Measurements from ENCODE around the gene C16orf46. TPM values are rescaled to one million over a fixed set of nuclear protein-coding genes. Genes with fewer than 3 reads are reported as not detected.

C16orf46 gene
- total and polyA plus RNA-seq, 2 experiments from 2014 or later, result 0.59 to 1.4 TPM

- H4K20me1 ChIP-seq (replicated peaks; ENCODE audit: insufficient read depth), result peaks cover 24% of the 10 kb centered on the region
- H3K36me3 ChIP-seq (ENCODE audit: insufficient read depth), result peaks cover 15% of the 10 kb centered on the region
- no peak for ATAC-seq
- TF ChIP-seq, protein P1, sequence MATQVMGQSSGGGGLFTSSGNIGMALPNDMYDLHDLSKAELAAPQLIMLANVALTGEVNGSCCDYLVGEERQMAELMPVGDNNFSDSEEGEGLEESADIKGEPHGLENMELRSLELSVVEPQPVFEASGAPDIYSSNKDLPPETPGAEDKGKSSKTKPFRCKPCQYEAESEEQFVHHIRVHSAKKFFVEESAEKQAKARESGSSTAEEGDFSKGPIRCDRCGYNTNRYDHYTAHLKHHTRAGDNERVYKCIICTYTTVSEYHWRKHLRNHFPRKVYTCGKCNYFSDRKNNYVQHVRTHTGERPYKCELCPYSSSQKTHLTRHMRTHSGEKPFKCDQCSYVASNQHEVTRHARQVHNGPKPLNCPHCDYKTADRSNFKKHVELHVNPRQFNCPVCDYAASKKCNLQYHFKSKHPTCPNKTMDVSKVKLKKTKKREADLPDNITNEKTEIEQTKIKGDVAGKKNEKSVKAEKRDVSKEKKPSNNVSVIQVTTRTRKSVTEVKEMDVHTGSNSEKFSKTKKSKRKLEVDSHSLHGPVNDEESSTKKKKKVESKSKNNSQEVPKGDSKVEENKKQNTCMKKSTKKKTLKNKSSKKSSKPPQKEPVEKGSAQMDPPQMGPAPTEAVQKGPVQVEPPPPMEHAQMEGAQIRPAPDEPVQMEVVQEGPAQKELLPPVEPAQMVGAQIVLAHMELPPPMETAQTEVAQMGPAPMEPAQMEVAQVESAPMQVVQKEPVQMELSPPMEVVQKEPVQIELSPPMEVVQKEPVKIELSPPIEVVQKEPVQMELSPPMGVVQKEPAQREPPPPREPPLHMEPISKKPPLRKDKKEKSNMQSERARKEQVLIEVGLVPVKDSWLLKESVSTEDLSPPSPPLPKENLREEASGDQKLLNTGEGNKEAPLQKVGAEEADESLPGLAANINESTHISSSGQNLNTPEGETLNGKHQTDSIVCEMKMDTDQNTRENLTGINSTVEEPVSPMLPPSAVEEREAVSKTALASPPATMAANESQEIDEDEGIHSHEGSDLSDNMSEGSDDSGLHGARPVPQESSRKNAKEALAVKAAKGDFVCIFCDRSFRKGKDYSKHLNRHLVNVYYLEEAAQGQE (IDR thresholded peaks at IDR 0.05; ENCODE audit: unreplicated experiment), result no peak
- TF ChIP-seq EZH2 (IDR thresholded peaks at IDR 0.05; ENCODE audit: low read depth, unreplicated experiment), result no peak
- H3K4me3 ChIP-seq, result peak overlapping the region; percentile 96
- H3K36me3 Mint-ChIP-seq (ENCODE audit: low read depth), result peaks cover 48% of the 10 kb centered on the region
- H3K4me2 ChIP-seq, result peak overlapping the region; percentile 100
- no peak for DNase-seq (ENCODE audit: low spot score)
- peaks cover 12% of the 10 kb centered on the region; the same call in 2 of the 3 replicates for H3K9me3 Mint-ChIP-seq
- peaks cover 6% of the 10 kb centered on the region for H3K27me3 Mint-ChIP-seq (ENCODE audit: insufficient read depth, low read depth, poor library complexity)
- H2AFZ ChIP-seq, result 0 out of 2 replicates have a peak overlapping the region, but pooled peaks have one; percentile 29
- peak overlapping the region; percentile 90 for H3K4me3 Mint-ChIP-seq
- H3K27me3 ChIP-seq (ENCODE audit: insufficient read depth), result no peaks in the 10 kb centered on the region
- H3K4me1 ChIP-seq (ENCODE audit: insufficient read depth), result peaks cover 9% of the 10 kb centered on the region
- H3K27ac Mint-ChIP-seq, result peak overlapping the region; percentile 91
- H3K4me1 Mint-ChIP-seq, result peaks cover 11% of the 10 kb centered on the region
- no peaks in the 10 kb centered on the region for H3F3A ChIP-seq (replicated peaks; ENCODE audit: low read depth)
- H3K79me2 ChIP-seq (replicated peaks; ENCODE audit: insufficient read depth), result peaks cover 46% of the 10 kb centered on the region
- 0 out of 2 replicates have a peak, but pooled peaks cover 4% of the 10 kb centered on the region for H3K9me2 ChIP-seq (ENCODE audit: insufficient read depth)
- H3K27ac ChIP-seq (ENCODE audit: low read depth), result no peak overlapping the region
These were observed 40.2 kb downstream of the C16orf46 start for GRCh38 chr16:81036751-81037350.

DNA sequence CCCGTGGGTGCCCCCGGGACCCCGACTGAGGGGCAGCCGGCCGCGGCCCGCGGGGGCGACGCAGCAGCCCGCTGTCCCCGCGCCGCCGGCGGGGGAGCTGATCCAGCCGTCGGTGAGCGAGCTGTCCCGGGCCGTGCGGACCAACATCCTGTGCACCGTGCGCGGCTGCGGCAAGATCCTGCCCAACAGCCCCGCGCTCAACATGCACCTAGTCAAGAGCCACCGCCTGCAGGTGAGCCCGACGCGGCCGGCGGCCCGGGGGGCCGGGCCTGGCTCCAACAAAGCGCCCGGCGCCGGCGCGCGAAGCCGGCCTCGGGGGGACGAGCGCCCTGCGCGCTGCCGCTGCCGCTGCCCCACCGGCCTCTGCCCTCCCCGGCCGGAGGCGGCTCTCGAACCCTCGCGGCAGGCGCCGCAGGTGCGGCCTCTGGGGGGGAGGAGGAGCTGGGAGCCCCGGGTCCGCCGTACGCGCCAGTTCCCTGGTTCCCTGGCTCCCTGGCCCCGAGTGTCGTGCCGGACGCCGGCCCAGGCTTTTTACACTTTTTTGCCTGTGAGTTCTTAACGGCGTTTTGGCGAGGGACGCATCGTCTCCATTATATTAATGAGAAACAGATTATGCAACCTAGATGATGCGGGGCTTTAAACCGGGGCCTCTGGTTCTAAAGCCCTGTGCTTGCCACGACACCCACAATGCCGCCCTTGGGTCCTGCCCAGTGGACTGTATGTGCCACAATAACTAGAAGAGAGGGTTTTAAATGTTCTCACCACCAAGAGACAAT, 40.9 kb downstream of the C16orf46 start:
- Histone ChIP-seq H3K4me2 (peak overlapping the region; percentile 100), H3K4me1 (ENCODE audit: insufficient read depth) (peaks cover 9% of the 10 kb centered on the region), H3K9me2 (ENCODE audit: insufficient read depth) (0 out of 2 replicates have a peak, but pooled peaks cover 4% of the 10 kb centered on the region), H3K79me2 (replicated peaks; ENCODE audit: insufficient read depth) (peaks cover 46% of the 10 kb centered on the region), H2AFZ (0 out of 2 replicates have a peak overlapping the region, but pooled peaks have one; percentile 29), H3K36me3 (ENCODE audit: insufficient read depth) (peaks cover 8% of the 10 kb centered on the region), H3F3A (replicated peaks; ENCODE audit: low read depth) (no peaks in the 10 kb centered on the region), H4K20me1 (replicated peaks; ENCODE audit: insufficient read depth) (peaks cover 24% of the 10 kb centered on the region), H3K4me3 (peak overlapping the region; percentile 96), H3K27ac (ENCODE audit: low read depth) (0 out of 2 replicates have a peak overlapping the region, but pooled peaks have one; percentile 45), H3K27me3 (ENCODE audit: insufficient read depth) (no peaks in the 10 kb centered on the region)
- Mint-ChIP-seq H3K36me3 (ENCODE audit: low read depth) (peaks cover 46% of the 10 kb centered on the region), H3K27ac (peak overlapping the region; percentile 91), H3K27me3 (ENCODE audit: insufficient read depth, low read depth, poor library complexity) (peaks cover 6% of the 10 kb centered on the region), H3K4me1 (peaks cover 11% of the 10 kb centered on the region), H3K9me3 (peaks cover 12% of the 10 kb centered on the region; the same call in 2 of the 3 replicates), H3K4me3 (peak overlapping the region; percentile 90)
- DNase-seq (ENCODE audit: low spot score) (peak; percentile 69), ATAC-seq (peak; percentile 58)
- TF ChIP-seq ZNF114 (CRISPR knock-in tag; IDR thresholded peaks at IDR 0.05) (no peak), JUNB (IDR thresholded peaks at IDR 0.05; ENCODE audit: unreplicated experiment) (no peak)

Data from GM23338 (cell line).